Chondrocyte (in vitro differentiated cells): Measurements from ENCODE around the gene ARID4B. TPM values are rescaled to one million over a fixed set of nuclear protein-coding genes. Genes with fewer than 3 reads are reported as not detected.

Experiments used
- DNase-seq: peaks from one replicate; pipeline ENCODE4 v3.0.0; 2021; ENCODE audit warnings: mixed read lengths, low spot score
- H3K27ac Mint-ChIP-seq: one replicate; pipeline ENCODE4 v1.8.0; 2021; ENCODE audit warnings: mild to moderate bottlenecking, moderate library complexity, mixed read lengths; ENCODE audit not compliant: unreplicated experiment
- H3K27me3 Mint-ChIP-seq: 2 replicates; pipeline ENCODE4 v1.8.0; 2021; ENCODE audit warnings: low read depth, mixed read lengths
- H3K36me3 Mint-ChIP-seq: 2 replicates; pipeline ENCODE4 v1.8.0; 2021; ENCODE audit warnings: low read depth, mixed read lengths
- H3K4me1 Mint-ChIP-seq: 2 replicates; pipeline ENCODE4 v1.8.0; 2021; ENCODE audit warnings: low read depth, mild to moderate bottlenecking, mixed read lengths
- H3K4me3 Mint-ChIP-seq: one replicate; pipeline ENCODE4 v1.8.0; 2021; ENCODE audit warnings: mild to moderate bottlenecking, moderate library complexity, mixed read lengths; ENCODE audit not compliant: unreplicated experiment
- H3K9me3 Mint-ChIP-seq: 2 replicates; pipeline ENCODE4 v1.8.0; 2021; ENCODE audit warnings: low read depth, mixed read lengths
- CTCF ChIP-seq: fragments of 200-600 bp; sonication (generic); IDR thresholded peaks from 2 replicates; pipeline ENCODE4 v1.5.0; 2021; ENCODE audit warnings: antibody characterized with exemption, mild to moderate bottlenecking, moderate library complexity
- total RNA-seq: library from RNA; stranded (reverse); gene quantifications from 3 replicates; pipeline ENCODE4 v1.2.1, GENCODE V29; 2021

The ARID4B gene
- total RNA-seq, 1 donor from 2014 or later: 26.5 TPM

GRCh38 chr1:235139315-235139714, 188.7 kb downstream of the ARID4B start:
- no peak overlapping the region for H3K27ac Mint-ChIP-seq
- TF ChIP-seq CTCF: no peak
- no peaks in the 10 kb centered on the region for H3K27me3 Mint-ChIP-seq
- H3K4me3 Mint-ChIP-seq: no peak overlapping the region
- no peaks in the 10 kb centered on the region for H3K9me3 Mint-ChIP-seq
- peaks cover 6% of the 10 kb centered on the region for H3K4me1 Mint-ChIP-seq
- DNase-seq: no peak
- H3K36me3 Mint-ChIP-seq: peaks cover 44% of the 10 kb centered on the region

- TF ChIP-seq CTCF: no peak
- Mint-ChIP-seq H3K36me3 (peaks cover 42% of the 10 kb centered on the region), H3K4me1 (peaks cover 6% of the 10 kb centered on the region), H3K27me3 (no peaks in the 10 kb centered on the region), H3K27ac (no peak overlapping the region), H3K4me3 (no peak overlapping the region), H3K9me3 (no peaks in the 10 kb centered on the region)
- DNase-seq: no peak
These were observed 189.2 kb downstream of the ARID4B start for GRCh38 chr1:235138821-235139220.

GRCh38 chr1:235136111-235136510, 191.9 kb downstream of the ARID4B start:
- Mint-ChIP-seq H3K9me3 (no peaks in the 10 kb centered on the region), H3K4me1 (peaks cover 6% of the 10 kb centered on the region), H3K36me3 (peaks cover 40% of the 10 kb centered on the region), H3K4me3 (no peak overlapping the region), H3K27me3 (no peaks in the 10 kb centered on the region), H3K27ac (no peak overlapping the region)
- no peak for TF ChIP-seq CTCF
- no peak for DNase-seq

GRCh38 chr1:235134171-235134570, 193.8 kb downstream of the ARID4B start:
- peaks cover 35% of the 10 kb centered on the region for H3K36me3 Mint-ChIP-seq
- TF ChIP-seq CTCF: no peak
- H3K27me3 Mint-ChIP-seq: no peaks in the 10 kb centered on the region
- no peak overlapping the region for H3K27ac Mint-ChIP-seq
- H3K4me1 Mint-ChIP-seq: peaks cover 9% of the 10 kb centered on the region
- no peaks in the 10 kb centered on the region for H3K9me3 Mint-ChIP-seq
- DNase-seq: no peak
- H3K4me3 Mint-ChIP-seq: no peak overlapping the region

DNA sequence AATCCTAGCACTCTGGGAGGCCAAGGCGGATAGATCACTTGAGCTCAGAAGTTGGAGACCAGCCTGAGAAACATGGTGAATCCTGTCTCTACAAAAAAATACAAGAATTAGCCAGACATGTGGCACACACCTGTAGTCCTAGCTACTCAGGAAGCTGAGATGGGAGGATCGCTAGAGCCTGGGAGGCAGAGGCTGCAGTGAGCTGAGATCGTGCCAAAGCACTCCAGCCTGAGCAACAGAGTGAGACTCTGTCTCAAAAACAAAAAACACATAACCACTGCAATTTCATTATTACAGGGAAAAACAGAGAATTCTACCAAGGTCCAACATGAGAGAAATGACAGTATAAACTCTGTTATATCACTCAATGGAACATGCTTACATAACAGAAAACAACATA, 194.9 kb downstream of the ARID4B start:
- no peaks in the 10 kb centered on the region for H3K9me3 Mint-ChIP-seq
- H3K27me3 Mint-ChIP-seq: no peaks in the 10 kb centered on the region
- peaks cover 28% of the 10 kb centered on the region for H3K36me3 Mint-ChIP-seq
- DNase-seq: no peak
- no peak for TF ChIP-seq CTCF
- H3K4me1 Mint-ChIP-seq: peaks cover 6% of the 10 kb centered on the region
- no peak overlapping the region for H3K4me3 Mint-ChIP-seq
- peak overlapping the region; percentile 11 for H3K27ac Mint-ChIP-seq
